Hematopoietic multipotent progenitor cell treated with erythropoietin and hydrocortisone succinate and interleukin-3 and kit ligand, for 15 days (in vitro differentiated cells): ENCODE measurements around the gene ADGRD1.

Experiments
- DNase-seq: peaks from one replicate; pipeline ENCODE4 v3.0.0-alpha.2; 2015; ENCODE audit warnings: low spot score

Gene ADGRD1

DNA sequence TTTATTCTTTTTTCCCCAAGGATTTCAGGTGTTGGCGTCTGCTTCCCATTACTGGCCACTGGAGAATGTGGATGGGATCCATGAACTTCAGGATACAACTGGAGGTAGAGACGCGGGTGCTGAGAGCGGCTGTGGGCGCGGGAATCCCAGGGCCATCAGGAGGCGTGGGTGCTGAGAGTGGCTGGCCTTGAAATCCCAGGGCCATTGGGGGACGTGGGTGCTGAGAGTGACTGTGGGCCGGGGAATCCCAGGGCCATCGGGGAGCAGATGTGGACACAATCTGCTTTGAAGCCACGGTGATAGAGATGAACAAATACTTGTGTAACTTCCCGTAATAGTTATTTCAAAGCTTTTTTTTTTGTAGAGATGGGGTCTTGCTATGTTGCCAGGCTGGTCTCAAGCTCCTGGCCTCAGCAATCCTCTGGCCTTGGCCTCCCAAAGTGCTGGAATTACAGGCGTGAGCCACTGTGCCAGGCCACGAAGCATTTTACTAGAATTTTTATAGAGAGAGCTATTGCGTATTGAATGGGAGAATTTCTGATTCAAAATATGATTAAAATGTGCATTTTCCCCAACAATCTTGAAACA, 12.8 kb downstream of the ADGRD1 start:
- DNase-seq: no peak

GRCh38 chr12:130967636-130968035, 13.9 kb downstream of the ADGRD1 start:
- DNase-seq: no peak

DNA sequence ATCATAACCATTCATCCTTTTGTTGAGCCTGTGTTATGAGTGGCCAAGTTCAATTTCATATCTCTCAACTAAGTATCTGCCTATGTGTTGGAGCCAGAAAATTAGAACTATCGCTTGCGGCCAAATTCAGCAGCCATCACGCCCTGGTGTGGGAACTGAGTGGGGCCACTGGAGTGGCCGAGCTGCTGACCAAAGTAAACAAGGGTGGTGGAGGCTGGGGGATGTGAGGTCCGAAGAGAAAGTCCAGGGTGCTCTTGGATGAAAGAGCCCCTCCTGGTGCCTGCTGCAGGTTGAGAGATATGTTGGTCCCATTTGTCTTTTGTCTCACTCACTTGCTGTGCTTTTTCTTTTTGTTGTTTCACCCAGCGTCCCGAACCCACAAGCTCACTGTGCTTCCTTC, 14.9 kb downstream of the ADGRD1 start:
- no peak for DNase-seq

GRCh38 chr12:130969223-130969622, 15.5 kb downstream of the ADGRD1 start:
- no peak for DNase-seq

DNA sequence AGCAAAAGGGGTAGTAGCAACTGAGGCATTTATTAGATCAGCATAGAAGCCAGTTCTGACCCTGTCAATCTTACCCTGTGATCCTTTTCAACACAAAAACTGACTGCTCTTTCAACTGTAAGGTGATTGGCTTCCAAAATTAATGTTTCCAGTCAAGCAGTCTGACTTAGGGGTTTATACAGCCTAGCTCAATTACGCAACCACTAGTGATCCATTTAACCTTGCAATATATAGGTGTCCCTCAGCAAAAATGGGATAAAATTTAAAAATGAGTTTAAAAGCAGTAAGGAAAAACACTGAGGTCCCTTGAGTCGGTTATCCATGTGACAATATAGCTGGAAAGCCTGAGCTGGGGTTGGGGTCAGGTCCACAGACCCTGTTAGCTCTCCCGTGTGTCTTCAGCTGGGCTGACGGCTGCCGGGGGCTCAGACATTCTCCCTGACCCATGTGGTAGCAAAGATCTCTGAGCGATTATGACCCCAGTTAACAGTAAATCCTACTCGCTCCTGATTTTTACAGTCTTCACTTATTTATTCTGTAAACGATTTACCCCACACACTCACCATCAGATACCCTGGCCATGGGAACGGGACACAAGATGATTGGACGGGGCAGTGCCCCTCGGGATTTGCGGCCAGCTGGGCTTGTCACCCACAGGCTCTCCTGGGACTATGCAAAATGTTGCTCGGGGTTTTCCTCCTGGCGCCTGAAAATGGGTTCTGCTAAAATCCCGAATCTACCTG, 16.6 kb downstream of the ADGRD1 start:
- DNase-seq: no peak

DNA sequence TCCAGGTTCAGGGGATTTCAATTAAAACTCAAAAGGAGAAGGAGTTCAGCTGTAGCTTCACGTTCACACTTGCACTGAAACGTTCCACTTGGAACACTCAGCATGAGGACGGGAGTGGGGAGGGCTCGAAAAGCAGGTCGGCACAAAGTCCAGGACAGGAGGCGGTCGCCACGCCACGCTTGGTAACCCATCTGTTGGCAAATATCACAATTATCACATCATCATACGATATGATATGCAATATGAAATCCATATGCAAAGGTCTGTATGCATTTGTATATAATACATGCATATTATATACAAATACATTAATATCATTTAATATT, 17.2 kb downstream of the ADGRD1 start:
- DNase-seq: no peak

- DNase-seq: no peak
These were observed 18.3 kb downstream of the ADGRD1 start for GRCh38 chr12:130971925-130972585.

GRCh38 chr12:130972586-130972950, 18.9 kb downstream of the ADGRD1 start:
- DNase-seq: no peak

DNA sequence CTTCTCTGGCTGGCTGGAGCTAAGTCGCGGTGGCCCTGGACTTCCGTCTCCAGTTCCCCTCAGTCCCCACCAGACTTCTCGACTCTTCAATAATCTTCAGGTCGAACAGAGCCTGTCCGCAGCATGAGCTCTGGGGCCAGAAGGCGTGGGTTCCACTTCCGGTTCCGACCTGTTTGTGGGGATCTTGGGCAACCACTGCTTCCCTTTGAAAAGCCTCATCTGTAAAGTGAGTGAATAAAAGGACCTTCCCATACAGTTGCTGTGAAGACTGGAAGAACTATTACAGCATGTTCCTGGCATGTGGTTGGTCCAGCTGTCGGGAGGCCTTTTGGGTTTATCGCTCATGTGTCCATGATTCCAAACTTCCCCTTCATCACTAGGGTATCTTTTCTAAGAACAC, 19.4 kb downstream of the ADGRD1 start:
- no peak for DNase-seq

GRCh38 chr12:130973906-130974305, 20.2 kb downstream of the ADGRD1 start:
- DNase-seq: no peak

GRCh38 chr12:130975116-130975515, 21.4 kb downstream of the ADGRD1 start:
- no peak for DNase-seq

DNA sequence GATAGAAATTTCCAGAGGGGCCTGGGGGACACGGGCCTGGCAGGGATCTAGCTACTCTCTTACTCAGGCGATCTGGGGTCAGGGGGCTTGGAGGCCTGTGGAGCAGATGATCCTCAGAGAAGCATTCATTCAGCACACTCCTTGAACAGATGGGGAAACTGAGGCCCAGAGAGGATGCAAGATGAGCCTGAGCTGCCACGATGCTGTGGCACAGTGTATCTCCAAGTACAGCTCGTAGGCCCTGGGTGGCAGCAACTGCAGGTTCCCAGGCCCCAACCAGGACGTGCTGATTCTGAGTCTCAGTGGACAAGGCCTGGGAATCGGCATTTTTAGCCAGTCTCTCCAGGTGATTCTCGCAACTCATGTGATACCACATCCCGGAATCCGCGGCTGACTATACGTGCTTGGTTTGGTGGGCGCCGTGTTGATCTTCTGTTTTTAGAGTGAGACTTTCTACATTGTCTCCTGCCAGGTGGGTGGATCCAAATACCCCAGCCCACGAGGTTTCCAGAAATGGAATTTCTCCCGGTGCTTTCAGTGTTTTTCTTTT, 22.5 kb downstream of the ADGRD1 start:
- DNase-seq: no peak

DNA sequence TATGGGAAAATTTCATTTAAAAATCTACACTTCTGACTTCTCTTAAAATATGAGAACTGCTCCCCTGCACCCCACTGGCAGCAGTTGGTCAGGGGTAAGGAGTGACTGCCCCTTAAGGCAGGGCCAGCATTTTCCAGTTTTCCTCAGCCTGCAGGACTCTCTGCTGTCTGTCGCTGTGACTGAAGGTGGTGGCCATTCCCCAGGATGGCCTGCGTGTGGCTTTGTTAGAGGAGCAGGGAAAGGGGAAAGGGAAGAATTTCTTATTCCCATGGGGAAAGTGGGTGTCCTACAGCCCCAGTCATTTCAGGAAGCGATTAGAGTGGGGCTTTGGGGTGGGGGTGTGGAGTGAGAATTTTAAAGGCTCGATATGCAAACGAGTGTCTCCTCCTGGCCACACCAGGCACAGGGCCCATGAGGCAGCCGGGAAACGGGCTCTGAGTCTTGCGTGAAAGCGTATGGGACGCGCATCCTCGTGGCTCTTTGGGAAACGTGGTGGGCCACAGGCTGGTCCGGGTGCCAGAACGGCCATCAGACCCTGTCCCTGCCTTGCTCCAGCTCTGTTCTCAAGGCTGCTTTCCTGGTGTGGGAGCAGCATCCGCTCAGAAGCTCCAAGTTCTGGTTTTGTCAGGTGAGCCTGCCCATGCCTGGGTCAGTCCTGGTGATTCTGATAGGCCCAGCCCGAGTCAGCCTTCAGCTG, 23.5 kb downstream of the ADGRD1 start:
- no peak for DNase-seq

GRCh38 chr12:130977743-130978095, 24.0 kb downstream of the ADGRD1 start:
- DNase-seq: no peak

DNA sequence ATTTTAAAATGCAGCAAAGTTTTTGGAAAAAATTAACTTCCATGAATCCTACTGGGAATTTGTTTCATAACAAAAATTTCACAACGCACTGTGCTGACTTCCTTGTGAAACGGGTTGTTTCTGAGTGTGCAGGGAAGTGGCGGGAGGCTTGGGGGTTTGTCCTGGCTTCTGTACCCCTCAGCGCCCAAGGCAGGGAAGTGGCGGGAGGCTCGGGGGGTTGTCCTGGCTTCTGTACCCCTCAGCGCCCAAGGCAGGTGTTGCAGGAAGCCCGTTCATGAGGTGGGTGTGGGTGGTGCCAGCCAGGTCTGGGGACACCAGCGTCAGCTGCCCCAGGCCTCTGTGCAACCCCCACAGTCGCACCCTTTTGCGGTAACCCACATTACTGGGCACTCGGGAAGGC, 25.1 kb downstream of the ADGRD1 start:
- no peak for DNase-seq

DNA sequence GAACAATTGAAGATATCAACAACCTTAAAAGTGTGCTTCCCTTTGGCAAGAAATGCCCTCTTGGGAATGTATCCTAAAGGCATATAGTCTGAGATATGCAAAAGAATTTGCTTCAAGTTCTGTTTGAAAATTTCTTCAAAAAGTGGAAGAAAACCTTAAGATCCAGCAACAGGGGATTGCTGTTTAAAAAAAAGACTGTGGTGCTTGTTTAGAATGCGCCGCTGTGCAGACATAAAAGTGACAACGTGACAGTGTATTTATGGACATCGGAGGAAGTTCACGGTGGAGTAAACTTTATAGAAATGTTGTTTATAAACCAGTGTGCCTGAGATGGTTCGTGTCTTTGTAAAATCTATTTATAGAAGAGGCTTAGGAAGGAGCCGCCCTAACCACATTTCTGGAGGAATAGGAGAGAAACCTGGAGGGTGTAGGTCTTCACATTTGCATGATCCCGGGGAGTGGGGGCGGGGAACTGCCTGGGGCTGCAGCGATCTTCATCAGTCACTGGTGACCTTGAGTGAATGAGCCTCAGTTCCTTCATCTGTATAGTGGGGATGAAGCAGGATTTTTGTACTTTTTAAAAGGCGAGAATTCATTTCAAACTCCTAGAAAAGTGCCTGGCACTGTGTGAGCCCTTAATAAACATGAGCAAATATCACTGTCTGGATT, 27.5 kb downstream of the ADGRD1 start:
- no peak for DNase-seq

DNA sequence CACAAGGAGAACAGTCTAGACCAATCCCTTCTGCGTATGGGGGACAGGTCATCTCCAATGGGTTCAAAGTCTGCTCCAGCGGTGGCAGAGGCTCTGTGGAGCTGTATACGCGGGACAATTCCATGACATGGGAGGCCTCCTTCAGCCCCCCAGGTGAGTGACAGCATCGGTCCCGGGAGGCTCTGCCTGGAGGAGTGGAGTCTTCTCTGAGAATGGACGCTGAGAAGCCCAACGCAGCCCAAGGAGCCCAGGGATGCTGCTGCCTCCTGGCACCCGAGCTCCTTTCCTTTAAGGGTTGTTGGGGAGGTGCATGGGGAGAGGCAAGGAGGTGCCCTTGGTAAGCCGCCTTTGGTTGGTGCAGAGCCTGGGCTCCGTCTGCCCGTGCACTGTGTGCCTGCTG, 28.2 kb downstream of the ADGRD1 start:
- no peak for DNase-seq

GRCh38 chr12:130982565-130983225, 29.0 kb downstream of the ADGRD1 start:
- DNase-seq: no peak

- no peak for DNase-seq
These were observed 29.8 kb downstream of the ADGRD1 start for GRCh38 chr12:130983328-130984017.

DNA sequence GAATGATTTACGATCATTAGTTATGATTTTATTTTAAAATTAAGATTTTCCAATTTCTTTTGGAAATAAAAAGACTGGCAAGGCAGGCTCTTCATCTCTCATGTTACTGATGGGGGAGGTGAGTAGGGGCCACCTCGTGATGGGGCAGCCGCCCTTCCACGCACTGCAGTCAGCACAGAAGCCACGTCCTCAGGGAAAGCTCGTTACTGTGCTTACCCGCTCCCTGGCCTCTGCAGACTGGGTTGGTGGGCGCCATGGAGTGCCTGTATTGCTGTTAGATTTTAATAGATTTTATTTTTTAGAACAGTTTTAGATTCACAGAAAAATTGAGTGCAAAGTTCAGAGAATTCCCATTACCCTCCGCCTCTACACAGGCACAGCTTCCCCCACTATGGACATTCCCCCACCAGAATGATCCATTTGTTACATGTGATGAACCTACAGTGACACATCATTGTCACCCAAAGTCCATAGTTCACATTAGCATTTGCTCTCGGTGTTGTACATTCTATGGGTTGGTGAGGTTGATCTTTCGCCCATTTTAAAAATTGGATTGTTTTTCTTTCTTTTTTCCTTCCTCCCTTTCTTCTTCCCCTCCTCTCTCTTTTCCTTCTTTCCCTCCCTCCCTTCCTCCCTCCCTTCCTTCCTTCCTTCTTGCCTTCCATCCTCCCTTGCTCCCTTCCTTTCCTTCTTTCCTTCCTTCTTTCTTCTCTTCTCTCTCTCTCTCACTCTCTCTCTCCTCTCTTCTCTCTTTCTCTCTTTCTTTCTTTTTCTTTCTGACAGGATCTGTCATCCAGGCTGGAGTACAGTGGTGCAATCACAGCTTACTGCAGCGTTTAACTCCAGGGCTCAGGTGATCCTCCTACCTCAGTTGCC, 30.7 kb downstream of the ADGRD1 start:
- DNase-seq: no peak
